ENCODE data around the gene NEIL1. TPM values are rescaled to one million over a fixed set of nuclear protein-coding genes. Genes with fewer than 3 reads are reported as not detected.

Gene NEIL1
- total RNA-seq, 1 donor from 2014 or later: 34.0 TPM

GRCh38 chr15:75360391-75360790, 13.6 kb downstream of the NEIL1 start:
- Mint-ChIP-seq H3K4me1 (ENCODE audit: unreplicated experiment) (no peaks in the 10 kb centered on the region), H3K27me3 (ENCODE audit: unreplicated experiment) (no peaks in the 10 kb centered on the region), H3K36me3 (ENCODE audit: unreplicated experiment) (peaks cover 9% of the 10 kb centered on the region), H3K9me3 (ENCODE audit: unreplicated experiment) (no peaks in the 10 kb centered on the region), H3K4me3 (ENCODE audit: unreplicated experiment) (no peak overlapping the region), H3K27ac (ENCODE audit: unreplicated experiment) (no peak overlapping the region)
- no peak for TF ChIP-seq CTCF (IDR thresholded peaks at IDR 0.05)
- DNase-seq (ENCODE audit: extremely low spot score, unreplicated experiment): no peak

GRCh38 chr15:75360856-75361255, 14.0 kb downstream of the NEIL1 start:
- Mint-ChIP-seq H3K36me3 (ENCODE audit: unreplicated experiment) (peaks cover 13% of the 10 kb centered on the region), H3K27me3 (ENCODE audit: unreplicated experiment) (no peaks in the 10 kb centered on the region), H3K4me3 (ENCODE audit: unreplicated experiment) (no peak overlapping the region), H3K4me1 (ENCODE audit: unreplicated experiment) (no peaks in the 10 kb centered on the region), H3K27ac (ENCODE audit: unreplicated experiment) (no peak overlapping the region), H3K9me3 (ENCODE audit: unreplicated experiment) (no peaks in the 10 kb centered on the region)
- TF ChIP-seq CTCF (IDR thresholded peaks at IDR 0.05): no peak
- no peak for DNase-seq (ENCODE audit: extremely low spot score, unreplicated experiment)

- H3K27me3 Mint-ChIP-seq (ENCODE audit: unreplicated experiment): no peaks in the 10 kb centered on the region
- H3K36me3 Mint-ChIP-seq (ENCODE audit: unreplicated experiment): peaks cover 13% of the 10 kb centered on the region
- H3K9me3 Mint-ChIP-seq (ENCODE audit: unreplicated experiment): no peaks in the 10 kb centered on the region
- no peak for DNase-seq (ENCODE audit: extremely low spot score, unreplicated experiment)
- H3K4me3 Mint-ChIP-seq (ENCODE audit: unreplicated experiment): no peak overlapping the region
- no peaks in the 10 kb centered on the region for H3K4me1 Mint-ChIP-seq (ENCODE audit: unreplicated experiment)
- H3K27ac Mint-ChIP-seq (ENCODE audit: unreplicated experiment): no peak overlapping the region
- TF ChIP-seq CTCF (IDR thresholded peaks at IDR 0.05): no peak
These were observed 14.6 kb downstream of the NEIL1 start for GRCh38 chr15:75361361-75361988.

- no peaks in the 10 kb centered on the region for H3K4me1 Mint-ChIP-seq (ENCODE audit: unreplicated experiment)
- no peaks in the 10 kb centered on the region for H3K27me3 Mint-ChIP-seq (ENCODE audit: unreplicated experiment)
- H3K27ac Mint-ChIP-seq (ENCODE audit: unreplicated experiment): no peak overlapping the region
- DNase-seq (ENCODE audit: extremely low spot score, unreplicated experiment): no peak
- TF ChIP-seq CTCF (IDR thresholded peaks at IDR 0.05): no peak
- no peak overlapping the region for H3K4me3 Mint-ChIP-seq (ENCODE audit: unreplicated experiment)
- peaks cover 16% of the 10 kb centered on the region for H3K36me3 Mint-ChIP-seq (ENCODE audit: unreplicated experiment)
- H3K9me3 Mint-ChIP-seq (ENCODE audit: unreplicated experiment): no peaks in the 10 kb centered on the region
These were observed 15.3 kb downstream of the NEIL1 start for GRCh38 chr15:75361989-75362641.

GRCh38 chr15:75362642-75363249, 15.9 kb downstream of the NEIL1 start:
- H3K27ac Mint-ChIP-seq (ENCODE audit: unreplicated experiment): no peak overlapping the region

More at GRCh38 chr15:75362642-75363249, 15.9 kb downstream of the NEIL1 start:
- Mint-ChIP-seq H3K27me3 (ENCODE audit: unreplicated experiment) (no peaks in the 10 kb centered on the region), H3K36me3 (ENCODE audit: unreplicated experiment) (peaks cover 16% of the 10 kb centered on the region), H3K4me3 (ENCODE audit: unreplicated experiment) (no peak overlapping the region), H3K9me3 (ENCODE audit: unreplicated experiment) (no peaks in the 10 kb centered on the region), H3K4me1 (ENCODE audit: unreplicated experiment) (peaks cover 4% of the 10 kb centered on the region)
- DNase-seq (ENCODE audit: extremely low spot score, unreplicated experiment): no peak
- no peak for TF ChIP-seq CTCF (IDR thresholded peaks at IDR 0.05)

All from osteocyte (in vitro differentiated cells).